Measurements from ENCODE around the gene VEPH1.

VEPH1 gene

DNA sequence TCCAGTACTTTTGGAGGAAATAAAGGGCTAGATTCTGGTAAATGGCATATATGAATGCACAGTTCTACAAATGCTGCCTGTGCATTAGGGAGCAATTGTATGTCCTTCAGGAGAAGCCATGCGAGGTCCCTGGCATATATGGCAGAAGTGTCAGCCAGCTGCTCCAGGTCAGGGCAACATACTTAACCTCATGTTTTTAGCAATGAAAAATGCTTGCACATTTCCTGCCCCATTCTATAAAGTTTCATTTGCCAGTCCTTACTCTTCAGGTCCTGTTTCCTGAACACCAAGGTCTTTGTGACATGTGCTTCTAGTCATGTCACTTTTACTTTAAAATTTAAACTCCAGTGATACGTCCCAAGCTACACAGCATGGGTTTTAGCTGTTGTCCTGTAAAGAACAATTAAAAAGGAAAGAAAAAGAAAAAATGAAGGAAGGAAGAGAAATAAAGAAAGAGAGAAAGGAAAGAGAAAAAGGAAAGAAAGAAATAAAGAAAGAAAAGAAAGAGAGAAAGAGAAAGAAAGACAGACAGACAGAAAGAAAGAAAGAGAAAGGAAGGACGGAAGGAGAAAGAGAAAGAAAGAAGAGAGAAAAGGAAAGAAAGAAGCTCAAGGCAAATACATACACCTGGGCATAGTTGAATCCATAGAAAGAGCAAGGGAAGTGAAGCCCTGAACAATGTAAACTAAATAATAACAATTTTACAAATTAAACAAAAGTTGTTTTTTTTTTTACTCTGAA, 86.7 kb downstream of the VEPH1 start:
- Histone ChIP-seq H3K27ac (ENCODE audit: insufficient read depth, low read length, poor library complexity, severe bottlenecking) (no peak overlapping the region), H3K4me3 (ENCODE audit: insufficient read depth, low read depth, low read length, poor library complexity, severe bottlenecking) (no peak overlapping the region), H3K4me1 (ENCODE audit: control insufficient read depth, insufficient read depth, low read length, poor library complexity, severe bottlenecking) (no peaks in the 10 kb centered on the region), H3K27me3 (replicated peaks; ENCODE audit: control insufficient read depth, insufficient read depth, low read length, poor library complexity, severe bottlenecking) (no peaks in the 10 kb centered on the region), H3K9me3 (ENCODE audit: control insufficient read depth, low read length) (no peaks in the 10 kb centered on the region), H3K36me3 (ENCODE audit: control insufficient read depth, insufficient read depth, low read length) (no peaks in the 10 kb centered on the region)
- no peak for DNase-seq

DNA sequence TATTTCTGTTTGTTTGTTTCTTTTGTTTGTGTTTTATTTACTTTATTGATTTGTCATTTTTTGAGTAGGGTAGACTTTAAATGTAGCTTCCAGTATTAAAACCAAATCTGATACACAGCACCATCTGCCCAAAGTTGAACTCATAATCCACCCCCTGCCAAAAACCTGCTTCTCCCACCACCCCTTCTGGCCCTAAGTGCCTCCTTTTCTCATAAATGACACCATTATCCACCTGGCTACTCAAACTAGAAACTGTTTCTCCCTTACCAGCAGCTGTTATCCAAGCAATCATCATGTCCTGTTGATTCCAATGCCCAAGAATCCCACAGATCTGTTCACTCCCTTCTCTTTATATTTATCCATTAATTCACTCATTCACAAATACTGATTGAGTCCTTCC, 88.4 kb downstream of the VEPH1 start:
- Histone ChIP-seq H3K4me3 (ENCODE audit: insufficient read depth, low read depth, low read length, poor library complexity, severe bottlenecking) (no peak overlapping the region), H3K27me3 (replicated peaks; ENCODE audit: control insufficient read depth, insufficient read depth, low read length, poor library complexity, severe bottlenecking) (no peaks in the 10 kb centered on the region), H3K27ac (ENCODE audit: insufficient read depth, low read length, poor library complexity, severe bottlenecking) (no peak overlapping the region), H3K4me1 (ENCODE audit: control insufficient read depth, insufficient read depth, low read length, poor library complexity, severe bottlenecking) (no peaks in the 10 kb centered on the region), H3K9me3 (ENCODE audit: control insufficient read depth, low read length) (no peaks in the 10 kb centered on the region), H3K36me3 (ENCODE audit: control insufficient read depth, insufficient read depth, low read length) (no peaks in the 10 kb centered on the region)
- DNase-seq: no peak

DNA sequence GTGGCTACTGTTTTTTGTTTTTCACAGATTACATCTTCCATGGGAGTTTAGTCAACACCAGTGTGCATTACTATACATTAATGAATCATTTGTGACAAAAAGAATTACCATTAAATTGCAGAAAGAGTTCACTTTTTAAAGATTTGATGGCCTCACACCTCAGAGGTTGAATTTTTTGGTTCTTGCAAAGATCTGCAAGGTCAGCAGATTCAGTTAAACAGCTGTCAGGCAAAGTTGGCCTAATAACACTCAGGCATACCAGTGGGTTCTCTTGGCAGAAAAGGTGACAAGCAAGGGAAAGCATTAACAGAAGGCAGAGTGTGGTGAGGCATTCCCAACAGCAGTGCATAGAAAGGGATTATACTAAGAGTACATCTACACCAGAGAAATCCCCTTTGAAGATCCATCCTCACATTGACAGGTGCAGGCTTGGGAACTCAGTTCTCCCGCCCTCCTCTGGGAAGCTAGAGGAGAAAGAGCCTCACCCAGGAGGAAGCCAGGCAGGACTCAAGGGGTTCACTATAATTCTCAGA, 90.8 kb downstream of the VEPH1 start:
- Histone ChIP-seq H3K4me1 (ENCODE audit: control insufficient read depth, insufficient read depth, low read length, poor library complexity, severe bottlenecking) (no peaks in the 10 kb centered on the region), H3K4me3 (ENCODE audit: insufficient read depth, low read depth, low read length, poor library complexity, severe bottlenecking) (no peak overlapping the region), H3K27ac (ENCODE audit: insufficient read depth, low read length, poor library complexity, severe bottlenecking) (no peak overlapping the region), H3K9me3 (ENCODE audit: control insufficient read depth, low read length) (no peaks in the 10 kb centered on the region), H3K36me3 (ENCODE audit: control insufficient read depth, insufficient read depth, low read length) (no peaks in the 10 kb centered on the region), H3K27me3 (replicated peaks; ENCODE audit: control insufficient read depth, insufficient read depth, low read length, poor library complexity, severe bottlenecking) (no peaks in the 10 kb centered on the region)
- DNase-seq: no peak

DNA sequence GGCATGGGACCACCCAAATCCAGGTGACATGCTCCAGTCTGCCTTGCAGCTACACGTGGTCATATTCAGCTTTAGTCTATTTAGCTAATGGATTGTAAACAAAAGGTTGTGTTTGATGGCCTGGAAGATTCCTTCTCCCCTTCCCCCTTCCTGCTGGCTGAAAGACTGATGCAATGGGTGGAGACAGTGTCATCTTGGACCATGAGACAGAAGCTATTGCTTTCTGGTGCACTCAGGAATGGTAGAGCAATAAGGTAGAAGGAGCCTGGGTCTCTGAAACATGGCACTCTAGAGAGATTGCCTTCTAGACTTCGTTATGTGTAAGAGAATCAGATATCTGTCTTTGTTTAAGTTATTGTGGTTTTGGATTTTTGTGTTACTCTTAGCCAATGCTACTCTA, 92.3 kb downstream of the VEPH1 start:
- no peaks in the 10 kb centered on the region for H3K27me3 ChIP-seq (replicated peaks; ENCODE audit: control insufficient read depth, insufficient read depth, low read length, poor library complexity, severe bottlenecking)
- H3K9me3 ChIP-seq (ENCODE audit: control insufficient read depth, low read length): no peaks in the 10 kb centered on the region
- H3K27ac ChIP-seq (ENCODE audit: insufficient read depth, low read length, poor library complexity, severe bottlenecking): no peak overlapping the region
- H3K4me3 ChIP-seq (ENCODE audit: insufficient read depth, low read depth, low read length, poor library complexity, severe bottlenecking): no peak overlapping the region
- H3K4me1 ChIP-seq (ENCODE audit: control insufficient read depth, insufficient read depth, low read length, poor library complexity, severe bottlenecking): no peaks in the 10 kb centered on the region
- DNase-seq: no peak
- no peaks in the 10 kb centered on the region for H3K36me3 ChIP-seq (ENCODE audit: control insufficient read depth, insufficient read depth, low read length)

DNA sequence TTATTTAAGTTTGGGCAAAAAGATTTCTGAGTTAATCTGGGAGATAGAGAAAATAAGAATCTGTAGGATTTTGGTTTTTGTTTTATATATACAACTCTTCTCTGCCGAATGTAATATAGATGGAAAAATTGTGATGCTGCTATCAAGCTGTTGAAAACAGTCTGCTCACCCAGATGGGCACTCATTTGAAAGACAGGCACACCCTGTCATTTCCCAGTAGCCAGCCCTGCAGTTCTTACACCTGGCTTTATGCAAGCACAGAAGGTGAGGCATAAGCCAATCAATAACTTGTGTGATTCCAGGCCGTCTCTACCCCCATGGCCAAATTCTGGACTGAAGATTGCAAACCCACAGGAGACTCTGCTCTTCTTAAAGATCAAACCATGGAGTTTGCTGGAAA, 93.7 kb downstream of the VEPH1 start:
- DNase-seq: no peak
- Histone ChIP-seq H3K27ac (ENCODE audit: insufficient read depth, low read length, poor library complexity, severe bottlenecking) (no peak overlapping the region), H3K4me1 (ENCODE audit: control insufficient read depth, insufficient read depth, low read length, poor library complexity, severe bottlenecking) (no peaks in the 10 kb centered on the region)

DNA sequence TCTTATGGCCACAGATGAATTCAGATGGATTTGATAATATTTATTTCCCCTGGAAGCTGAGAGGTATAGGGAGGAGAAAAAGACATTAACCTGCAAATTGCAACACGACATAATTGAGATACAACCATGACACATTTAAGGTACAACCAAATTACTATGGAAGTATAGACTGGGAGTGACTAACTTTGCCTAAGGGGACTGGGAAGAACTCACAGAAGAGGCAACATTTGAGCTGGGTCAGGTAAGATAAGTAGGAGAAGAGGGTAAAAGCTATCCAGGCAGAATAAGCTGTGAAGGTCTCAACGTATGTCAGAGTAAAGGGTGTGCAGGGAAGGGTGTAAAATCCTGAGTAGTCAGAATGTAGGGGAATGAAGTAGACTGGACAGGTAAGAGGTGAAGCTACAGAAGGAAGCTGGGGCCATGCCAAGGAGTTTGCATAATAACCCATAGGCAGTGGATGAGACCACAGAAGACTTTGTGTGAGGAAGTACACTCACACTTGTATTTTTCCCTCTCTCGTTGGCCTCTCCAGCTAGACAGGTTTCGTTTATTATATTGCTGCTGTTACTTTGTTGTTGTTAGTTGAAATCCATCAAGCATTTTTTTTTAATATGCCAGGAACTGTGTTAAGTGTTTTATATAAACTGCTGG, 94.6 kb downstream of the VEPH1 start:
- no peak for DNase-seq
- H3K27me3 ChIP-seq (replicated peaks; ENCODE audit: control insufficient read depth, insufficient read depth, low read length, poor library complexity, severe bottlenecking): no peaks in the 10 kb centered on the region
- H3K27ac ChIP-seq (ENCODE audit: insufficient read depth, low read length, poor library complexity, severe bottlenecking): no peak overlapping the region
- H3K4me1 ChIP-seq (ENCODE audit: control insufficient read depth, insufficient read depth, low read length, poor library complexity, severe bottlenecking): no peaks in the 10 kb centered on the region
- H3K4me3 ChIP-seq (ENCODE audit: insufficient read depth, low read depth, low read length, poor library complexity, severe bottlenecking): no peak overlapping the region
- no peaks in the 10 kb centered on the region for H3K36me3 ChIP-seq (ENCODE audit: control insufficient read depth, insufficient read depth, low read length)
- no peaks in the 10 kb centered on the region for H3K9me3 ChIP-seq (ENCODE audit: control insufficient read depth, low read length)

More for the DNA sequence above, 93.7 kb downstream of the VEPH1 start:
- H3K4me3 ChIP-seq (ENCODE audit: insufficient read depth, low read depth, low read length, poor library complexity, severe bottlenecking): no peak overlapping the region
- no peaks in the 10 kb centered on the region for H3K27me3 ChIP-seq (replicated peaks; ENCODE audit: control insufficient read depth, insufficient read depth, low read length, poor library complexity, severe bottlenecking)
- no peaks in the 10 kb centered on the region for H3K36me3 ChIP-seq (ENCODE audit: control insufficient read depth, insufficient read depth, low read length)
- H3K9me3 ChIP-seq (ENCODE audit: control insufficient read depth, low read length): no peaks in the 10 kb centered on the region

DNA sequence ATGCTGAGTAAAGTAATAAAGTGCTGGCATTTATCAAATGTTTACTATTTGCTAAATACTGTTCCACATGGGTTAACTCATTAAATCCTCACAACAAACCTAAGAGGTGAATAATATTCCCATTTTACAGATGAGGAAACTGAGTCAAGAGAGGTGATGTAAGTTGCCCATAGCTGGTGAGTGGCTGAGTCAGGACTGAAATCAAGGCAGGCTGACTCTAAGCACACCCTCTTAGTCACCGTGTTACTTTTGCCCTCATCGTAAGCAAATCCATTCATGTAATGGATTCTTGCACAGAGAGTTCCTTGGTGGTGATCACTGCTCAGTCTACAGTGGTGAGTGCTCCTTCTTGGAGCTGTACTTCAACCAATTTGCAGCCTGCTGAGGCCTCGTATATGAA, 95.4 kb downstream of the VEPH1 start:
- DNase-seq: no peak
- no peak overlapping the region for H3K27ac ChIP-seq (ENCODE audit: insufficient read depth, low read length, poor library complexity, severe bottlenecking)
- no peaks in the 10 kb centered on the region for H3K9me3 ChIP-seq (ENCODE audit: control insufficient read depth, low read length)
- H3K27me3 ChIP-seq (replicated peaks; ENCODE audit: control insufficient read depth, insufficient read depth, low read length, poor library complexity, severe bottlenecking): no peaks in the 10 kb centered on the region
- no peaks in the 10 kb centered on the region for H3K36me3 ChIP-seq (ENCODE audit: control insufficient read depth, insufficient read depth, low read length)
- no peaks in the 10 kb centered on the region for H3K4me1 ChIP-seq (ENCODE audit: control insufficient read depth, insufficient read depth, low read length, poor library complexity, severe bottlenecking)
- H3K4me3 ChIP-seq (ENCODE audit: insufficient read depth, low read depth, low read length, poor library complexity, severe bottlenecking): no peak overlapping the region

DNA sequence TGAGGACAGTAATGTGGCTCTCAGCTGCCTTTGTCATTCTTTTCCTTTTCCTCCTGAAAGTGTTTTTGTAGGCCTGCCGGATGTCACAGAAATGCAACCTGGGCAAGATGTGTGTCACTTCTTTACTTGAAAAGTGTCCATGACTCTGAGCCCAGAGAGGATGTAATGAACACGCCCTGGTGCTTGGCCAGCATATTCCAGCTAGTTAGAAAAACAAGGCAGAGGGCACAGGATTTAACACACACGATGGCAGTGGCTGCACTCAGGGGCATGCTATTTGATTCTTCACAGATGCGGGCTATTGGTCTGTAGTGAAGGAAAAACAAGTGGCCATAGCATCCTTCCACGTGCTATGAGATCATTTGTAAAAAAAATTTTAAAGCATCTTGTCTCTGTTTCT, 96.8 kb downstream of the VEPH1 start:
- Histone ChIP-seq H3K9me3 (ENCODE audit: control insufficient read depth, low read length) (no peaks in the 10 kb centered on the region), H3K27me3 (replicated peaks; ENCODE audit: control insufficient read depth, insufficient read depth, low read length, poor library complexity, severe bottlenecking) (no peaks in the 10 kb centered on the region), H3K27ac (ENCODE audit: insufficient read depth, low read length, poor library complexity, severe bottlenecking) (no peak overlapping the region), H3K36me3 (ENCODE audit: control insufficient read depth, insufficient read depth, low read length) (no peaks in the 10 kb centered on the region), H3K4me3 (ENCODE audit: insufficient read depth, low read depth, low read length, poor library complexity, severe bottlenecking) (no peak overlapping the region), H3K4me1 (ENCODE audit: control insufficient read depth, insufficient read depth, low read length, poor library complexity, severe bottlenecking) (no peaks in the 10 kb centered on the region)
- DNase-seq: no peak

DNA sequence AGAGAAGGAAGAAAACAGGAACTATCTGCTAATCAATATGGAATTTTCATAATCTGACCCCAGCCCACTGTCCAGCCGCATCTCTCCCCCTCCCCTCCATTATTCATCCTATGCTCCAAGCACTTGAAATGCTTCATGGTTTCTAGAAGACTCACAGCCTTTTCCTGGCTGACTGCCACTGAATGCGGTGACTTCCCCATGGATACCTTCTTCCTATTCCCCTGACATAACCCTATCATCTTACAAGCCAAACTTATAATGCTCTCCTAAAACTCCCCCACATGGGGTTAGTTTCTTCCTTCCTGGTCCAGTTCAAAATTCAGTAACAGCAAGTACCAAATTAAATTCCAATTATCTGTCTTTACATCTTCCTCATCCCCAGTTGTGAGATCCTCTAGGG, 97.8 kb downstream of the VEPH1 start:
- Histone ChIP-seq H3K27me3 (replicated peaks; ENCODE audit: control insufficient read depth, insufficient read depth, low read length, poor library complexity, severe bottlenecking) (no peaks in the 10 kb centered on the region), H3K4me1 (ENCODE audit: control insufficient read depth, insufficient read depth, low read length, poor library complexity, severe bottlenecking) (no peaks in the 10 kb centered on the region), H3K4me3 (ENCODE audit: insufficient read depth, low read depth, low read length, poor library complexity, severe bottlenecking) (no peak overlapping the region), H3K27ac (ENCODE audit: insufficient read depth, low read length, poor library complexity, severe bottlenecking) (no peak overlapping the region), H3K36me3 (ENCODE audit: control insufficient read depth, insufficient read depth, low read length) (no peaks in the 10 kb centered on the region), H3K9me3 (ENCODE audit: control insufficient read depth, low read length) (no peaks in the 10 kb centered on the region)
- no peak for DNase-seq

DNA sequence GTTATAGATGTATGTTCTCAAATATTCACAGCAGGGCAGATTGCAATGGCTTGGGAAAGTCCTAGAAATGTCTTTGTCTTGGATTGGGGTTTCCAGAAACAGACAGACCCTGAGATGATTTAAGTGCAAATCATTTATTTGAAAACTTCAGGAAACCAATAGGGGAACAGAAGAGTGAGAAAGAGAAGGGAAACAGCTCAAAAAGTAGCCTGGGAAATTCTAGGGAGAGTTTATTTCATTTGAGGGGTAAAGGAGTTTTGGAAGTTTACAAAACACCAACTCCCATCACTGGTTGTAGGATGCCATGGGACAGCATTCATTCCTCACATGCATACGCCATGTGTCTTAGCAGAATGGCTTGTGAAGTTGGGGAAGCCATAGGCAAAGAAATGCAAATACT, 98.8 kb downstream of the VEPH1 start:
- no peak overlapping the region for H3K27ac ChIP-seq (ENCODE audit: insufficient read depth, low read length, poor library complexity, severe bottlenecking)
- no peaks in the 10 kb centered on the region for H3K4me1 ChIP-seq (ENCODE audit: control insufficient read depth, insufficient read depth, low read length, poor library complexity, severe bottlenecking)
- DNase-seq: no peak
- no peaks in the 10 kb centered on the region for H3K27me3 ChIP-seq (replicated peaks; ENCODE audit: control insufficient read depth, insufficient read depth, low read length, poor library complexity, severe bottlenecking)
- H3K9me3 ChIP-seq (ENCODE audit: control insufficient read depth, low read length): no peaks in the 10 kb centered on the region
- no peak overlapping the region for H3K4me3 ChIP-seq (ENCODE audit: insufficient read depth, low read depth, low read length, poor library complexity, severe bottlenecking)
- no peaks in the 10 kb centered on the region for H3K36me3 ChIP-seq (ENCODE audit: control insufficient read depth, insufficient read depth, low read length)

All from effector memory CD4-positive, alpha-beta T cell (primary cell).